Tibial nerve (tissue), 4 donors: ENCODE data around the gene TOR2A. TPM values are rescaled to one million over a fixed set of nuclear protein-coding genes. Genes with fewer than 3 reads are reported as not detected.
A peak's percentile ranks its signal among the peaks of the same experiment; 100 is the strongest.

ENCODE experiments used
- DNase-seq, 2 donors: peaks; one replicate each; pipeline ENCODE4 v3.0.0-alpha.2; 2019; ENCODE audit warnings: low spot score in 2 of 2
- H3K27ac ChIP-seq, 4 donors: fragments of 200-600 bp; sonication (generic) in 3 of 4; one replicate each; pipeline ENCODE4 v1.5.1; 2017 to 2019; ENCODE audit warnings: mild to moderate bottlenecking in 1 of 4
- H3K27me3 ChIP-seq, 2 donors: fragments of 200-600 bp; sonication (generic) in 1 of 2; one replicate each; pipeline versions ENCODE4 v1.5.1 to v1.6.0; 2017 to 2019
- H3K36me3 ChIP-seq, 3 donors: fragments of 200-600 bp; sonication (generic); one replicate each; pipeline ENCODE4 v1.5.1; 2018 to 2019
- H3K4me1 ChIP-seq, 4 donors: fragments of 200-600 bp; sonication (generic) in 3 of 4; one replicate each; pipeline ENCODE4 v1.5.1; 2017 to 2019
- H3K4me3 ChIP-seq, 4 donors: fragments of 200-600 bp; sonication (generic) in 3 of 4; one replicate each; pipeline ENCODE4 v1.5.1; 2017 to 2019; ENCODE audit warnings: mild to moderate bottlenecking in 1 of 4, moderate library complexity in 1 of 4
- H3K9me3 ChIP-seq, 4 donors: fragments of 200-600 bp; sonication (generic) in 3 of 4; one replicate each; pipeline ENCODE4 v1.5.1; 2017 to 2019
- CTCF ChIP-seq, 5 experiments: fragments of 200-600 bp in 3 of 5; fragments of 450-650 bp in 2 of 5; sonication (generic) in 3 of 5; IDR thresholded peaks; one replicate each; pipeline ENCODE4 v1.5.1; 2016 to 2019; ENCODE audit warnings: antibody characterized with exemption in 5 of 5, mild to moderate bottlenecking in 3 of 5, moderate library complexity in 2 of 5
- EP300 ChIP-seq, 2 donors: sonication (generic); formaldehyde crosslinking; IDR thresholded peaks; one replicate each; pipeline ENCODE4 v1.6.1; 2017; ENCODE audit warnings: antibody characterized with exemption in 2 of 2, mild to moderate bottlenecking in 1 of 2
- POLR2A ChIP-seq, 2 donors: fragments of 450-650 bp; IDR thresholded peaks; one replicate each; pipeline ENCODE4 v1.6.1; 2017; ENCODE audit warnings: antibody characterized with exemption in 2 of 2, mild to moderate bottlenecking in 2 of 2, moderate library complexity in 2 of 2
- WGBS, 2 donors: methylation state at CpG; one replicate each; pipeline ENCODE4 v1.1.5; 2018; 5-methylcytosine and 5-hydroxymethylcytosine counted together
- total RNA-seq, 4 donors: library from RNA; depleted of rRNA; stranded (reverse); fragments of >200 nt; gene quantifications; one replicate each; pipeline ENCODE4 v1.1.0, GENCODE V29; 2016

TOR2A gene
- total RNA-seq, 4 donors from 2014 or later, result 13.3 to 15.3 (median 14.4) TPM

GRCh38 chr9:127700594-127701255, 34.4 kb downstream of the TOR2A start:
- H3K4me1 ChIP-seq, result peaks cover 0 to 19% (median 3%) of the 10 kb centered on the region in 4 donors
- no peaks in the 10 kb centered on the region for H3K9me3 ChIP-seq
- no peak overlapping the region for H3K4me3 ChIP-seq
- H3K36me3 ChIP-seq, result no peaks in the 10 kb centered on the region
- H3K27me3 ChIP-seq, result peaks cover 0 to 7% of the 10 kb centered on the region in 2 donors
- no peak overlapping the region for H3K27ac ChIP-seq
- TF ChIP-seq POLR2A (IDR thresholded peaks at IDR 0.05) (no peak), EP300 (IDR thresholded peaks at IDR 0.05) (no peak), CTCF (IDR thresholded peaks at IDR 0.05) (no peak)
- 75 to 79% methylated on average over 5 of the region's 5 CpGs for WGBS, 2 donors
- DNase-seq, result no peak

GRCh38 chr9:127700140-127700539, 35.0 kb downstream of the TOR2A start:
- no peak for DNase-seq
- 96% methylated on average over 2 of the region's 2 CpGs for WGBS, 2 donors
- no peak for TF ChIP-seq EP300 (IDR thresholded peaks at IDR 0.05)
- no peak for TF ChIP-seq CTCF (IDR thresholded peaks at IDR 0.05)
- no peak for TF ChIP-seq POLR2A (IDR thresholded peaks at IDR 0.05)
- H3K27me3 ChIP-seq, result peaks cover 0 to under 1% of the 10 kb centered on the region in 2 donors
- H3K27ac ChIP-seq, result peak overlapping the region in 2 of 4 donors; percentile 95
- H3K4me3 ChIP-seq, result no peak overlapping the region
- no peaks in the 10 kb centered on the region for H3K36me3 ChIP-seq
- H3K9me3 ChIP-seq, result no peaks in the 10 kb centered on the region
- H3K4me1 ChIP-seq, result peaks cover 0 to 25% (median 3%) of the 10 kb centered on the region in 4 donors

- DNase-seq, result peak; percentile 96 to 98
- Histone ChIP-seq H3K4me3 (peak overlapping the region; percentile 21 to 49 (median 44)), H3K27me3 (no peaks in the 10 kb centered on the region), H3K4me1 (peaks cover 0 to 26% (median 3%) of the 10 kb centered on the region in 4 donors), H3K9me3 (no peaks in the 10 kb centered on the region), H3K27ac (peak overlapping the region; percentile 78 to 95 (median 91)), H3K36me3 (peaks cover 0 to 6% (median 0%) of the 10 kb centered on the region in 3 donors)
- TF ChIP-seq POLR2A (IDR thresholded peaks at IDR 0.05) (peak; percentile 48 to 76), EP300 (IDR thresholded peaks at IDR 0.05) (peak; percentile 68 to 90), CTCF (IDR thresholded peaks at IDR 0.05) (peak in 2 of 5 experiments; percentile 68 to 72)
- WGBS, 2 donors, result 14 to 25% methylated on average over 25 to 40 of the region's 41 CpGs
Measured at GRCh38 chr9:127698985-127699670, 36.0 kb downstream of the TOR2A start.

GRCh38 chr9:127698386-127698785, 36.7 kb downstream of the TOR2A start:
- WGBS, 2 donors, result 89 to 90% methylated on average over 5 of the region's 5 CpGs
- DNase-seq, result no peak

More at GRCh38 chr9:127698386-127698785, 36.7 kb downstream of the TOR2A start:
- TF ChIP-seq EP300 (IDR thresholded peaks at IDR 0.05), result no peak
- no peak for TF ChIP-seq CTCF (IDR thresholded peaks at IDR 0.05)
- TF ChIP-seq POLR2A (IDR thresholded peaks at IDR 0.05), result no peak
- Histone ChIP-seq H3K27me3 (no peaks in the 10 kb centered on the region), H3K27ac (peak overlapping the region in 3 of 4 donors; percentile 78 to 95 (median 95)), H3K9me3 (no peaks in the 10 kb centered on the region), H3K36me3 (peaks cover 0 to 11% (median 0%) of the 10 kb centered on the region in 3 donors), H3K4me1 (peaks cover 0 to 26% (median 3%) of the 10 kb centered on the region in 4 donors), H3K4me3 (no peak overlapping the region)
